ENCODE data around the gene SH3BP2. TPM values are rescaled to one million over a fixed set of nuclear protein-coding genes. Genes with fewer than 3 reads are reported as not detected.

SH3BP2 gene
- total and polyA plus RNA-seq, 10 of the 15 experiments (the other 5 are each of a cell fraction or from before 2014, with no cell fraction given) = 1.1 to 61.8 (median 23.9) TPM

DNA sequence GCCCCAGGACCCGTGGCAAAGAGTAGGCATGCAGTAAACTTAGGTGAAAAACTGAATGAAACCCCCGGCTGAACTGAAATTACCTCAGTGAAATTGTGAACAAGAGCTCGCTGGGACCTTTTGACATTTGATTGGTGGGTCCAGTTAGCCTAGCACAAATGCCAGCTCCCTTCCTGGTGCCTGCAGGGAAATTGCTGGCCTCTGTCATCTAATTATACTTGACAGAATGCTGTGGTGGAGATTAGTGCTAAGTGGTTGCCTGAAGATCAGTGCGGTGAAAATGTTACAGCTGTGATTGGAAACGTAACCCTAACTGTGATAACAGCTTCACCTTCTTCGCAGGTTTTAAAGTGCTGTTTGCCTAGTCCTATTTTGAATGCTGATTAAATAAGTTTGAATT, 93.7 kb downstream of the SH3BP2 start (continued):
- TF ChIP-seq, protein P1, sequence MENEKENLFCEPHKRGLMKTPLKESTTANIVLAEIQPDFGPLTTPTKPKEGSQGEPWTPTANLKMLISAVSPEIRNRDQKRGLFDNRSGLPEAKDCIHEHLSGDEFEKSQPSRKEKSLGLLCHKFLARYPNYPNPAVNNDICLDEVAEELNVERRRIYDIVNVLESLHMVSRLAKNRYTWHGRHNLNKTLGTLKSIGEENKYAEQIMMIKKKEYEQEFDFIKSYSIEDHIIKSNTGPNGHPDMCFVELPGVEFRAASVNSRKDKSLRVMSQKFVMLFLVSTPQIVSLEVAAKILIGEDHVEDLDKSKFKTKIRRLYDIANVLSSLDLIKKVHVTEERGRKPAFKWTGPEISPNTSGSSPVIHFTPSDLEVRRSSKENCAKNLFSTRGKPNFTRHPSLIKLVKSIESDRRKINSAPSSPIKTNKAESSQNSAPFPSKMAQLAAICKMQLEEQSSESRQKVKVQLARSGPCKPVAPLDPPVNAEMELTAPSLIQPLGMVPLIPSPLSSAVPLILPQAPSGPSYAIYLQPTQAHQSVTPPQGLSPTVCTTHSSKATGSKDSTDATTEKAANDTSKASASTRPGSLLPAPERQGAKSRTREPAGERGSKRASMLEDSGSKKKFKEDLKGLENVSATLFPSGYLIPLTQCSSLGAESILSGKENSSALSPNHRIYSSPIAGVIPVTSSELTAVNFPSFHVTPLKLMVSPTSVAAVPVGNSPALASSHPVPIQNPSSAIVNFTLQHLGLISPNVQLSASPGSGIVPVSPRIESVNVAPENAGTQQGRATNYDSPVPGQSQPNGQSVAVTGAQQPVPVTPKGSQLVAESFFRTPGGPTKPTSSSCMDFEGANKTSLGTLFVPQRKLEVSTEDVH (IDR thresholded peaks at IDR 0.05; ENCODE audit: low read depth, partially characterized antibody) = no peak
- no peak for TF ChIP-seq TBL1XR1 (IDR thresholded peaks at IDR 0.05; ENCODE audit: low read depth, low read length)
- no peak for TF ChIP-seq ZSCAN29 (IDR thresholded peaks at IDR 0.05)
- no peak for TF ChIP-seq MTA3 (IDR thresholded peaks at IDR 0.05; ENCODE audit: borderline replicate concordance, low read length)
- no peak for TF ChIP-seq DPF2 (IDR thresholded peaks at IDR 0.05)
- no peak for TF ChIP-seq NFXL1 (IDR thresholded peaks at IDR 0.05; ENCODE audit: borderline replicate concordance)
- no peak for TF ChIP-seq EGR1 (IDR thresholded peaks at IDR 0.05; ENCODE audit: borderline replicate concordance in 1 of 2, low read depth in 2 of 2, low read length in 2 of 2)
- TF ChIP-seq CBX5 (IDR thresholded peaks at IDR 0.05; ENCODE audit: low read depth) = no peak
- TF ChIP-seq MEF2B (IDR thresholded peaks at IDR 0.05; ENCODE audit: partially characterized antibody, poor library complexity, severe bottlenecking) = no peak

GRCh38 chr4:2887343-2887742, 94.5 kb downstream of the SH3BP2 start:
- no peak for DNase-seq (ENCODE audit: low read depth, low spot score)
- no peak for ATAC-seq
- H3K79me2 ChIP-seq (ENCODE audit: control insufficient read depth, insufficient read depth, low read length) = no peaks in the 10 kb centered on the region
- FAIRE-seq = no peak
- H2AFZ ChIP-seq (ENCODE audit: control insufficient read depth, low read depth, low read length) = no peak overlapping the region
- in situ Hi-C loops (cut with MboI) = no loop called here
- peaks cover 8 to 26% of the 10 kb centered on the region in 2 experiments for H3K36me3 ChIP-seq (ENCODE audit: control insufficient read depth in 2 of 2, insufficient read depth in 2 of 2, low read length in 1 of 2)
- ChIA-PET SMC1A (ENCODE audit: uncharacterized antibody, unreplicated experiment) (no interaction called here), CTCF (no interaction called here), RAD21 (ENCODE audit: unreplicated experiment) (no interaction called here), POLR2A (no interaction called here)
- no peak overlapping the region for H3K4me2 ChIP-seq (ENCODE audit: control insufficient read depth, insufficient read depth)
- no peaks in the 10 kb centered on the region for H3K4me1 ChIP-seq (ENCODE audit: control insufficient read depth, insufficient read depth, low read length)
- TF ChIP-seq HDGF (IDR thresholded peaks at IDR 0.05) (no peak), ZBED1 (IDR thresholded peaks at IDR 0.05; ENCODE audit: borderline replicate concordance) (no peak), NR2F1 (conservative IDR thresholded peaks at IDR 0.05) (no peak), ZSCAN29 (IDR thresholded peaks at IDR 0.05) (no peak)
- intact Hi-C loops (cut with micrococcal nuclease; ENCODE audit: unreplicated experiment) = no loop called here
- 68% methylated on average over 2 of the region's 3 CpGs for WGBS (ENCODE audit: insufficient coverage, insufficient replicate concordance, low lambda C conversion rate, missing lambda C conversion rate)
- no peaks in the 10 kb centered on the region for H3K9me3 ChIP-seq (replicated peaks; ENCODE audit: control insufficient read depth, insufficient read depth, low read length)
- no peaks in the 10 kb centered on the region for H4K20me1 ChIP-seq (ENCODE audit: control insufficient read depth, insufficient read depth)
- no peak overlapping the region for H3K27ac ChIP-seq (ENCODE audit: control insufficient read depth, insufficient read depth)
- H3K4me3 ChIP-seq = no peak overlapping the region
- no TSS peak for BruUV-seq (replicated peaks)
- no peaks in the 10 kb centered on the region for H3K27me3 ChIP-seq (replicated peaks in 1 of 2; ENCODE audit: control insufficient read depth in 2 of 2, insufficient read depth in 2 of 2, low read length in 1 of 2)
- H3K9ac ChIP-seq (ENCODE audit: control insufficient read depth, insufficient read depth, low read length) = no peak overlapping the region
